Aortic smooth muscle cell (primary cell): ENCODE results near the gene CCL1. TPM values are rescaled to one million over a fixed set of nuclear protein-coding genes. Genes with fewer than 3 reads are reported as not detected.

Source experiments
- total RNA-seq: library from RNA; depleted of rRNA; stranded (reverse); fragments of >200 nt; gene quantifications from 2 replicates; pipeline ENCODE4 v1.2.3, GENCODE V29; 2014

Gene CCL1
- total RNA-seq = not detected in 2 replicates

GRCh38 chr17:34363183-34363661, at the start of gene CCL1:
CCL1 (minus strand) TSS chr17:34363233; CDS start chr17:34363161, 72 bp downstream.

GRCh38 chr17:34356194-34356593, 6.8 kb downstream of the CCL1 start, which contains the start of gene CCL13:
CCL13 (plus strand) TSS chr17:34356480; CDS start chr17:34356527, 47 bp downstream.

GRCh38 chr17:34319039-34319483, 44.0 kb downstream of the CCL1 start, which contains the start of gene CCL8:
CCL8 (plus strand) TSS chr17:34319435; CDS start chr17:34319502, 67 bp downstream.

Other genes with a start within 250 kb of the CCL1 start
- 41.4 and 103 TPM in 2 replicates for gene CCL2, start 107.9 kb downstream of the CCL1 start, total RNA-seq
- 0.19 TPM in 1 of 2 replicates, not detected in the other for gene CCL7, start 93.0 kb downstream of the CCL1 start, total RNA-seq
- not detected in 2 replicates for gene CCL11, start 77.5 kb downstream of the CCL1 start, total RNA-seq
- not detected in 2 replicates for gene CCL8, start 43.8 kb downstream of the CCL1 start, total RNA-seq
- gene CCL13, start 6.8 kb downstream of the CCL1 start, total RNA-seq = not detected in 2 replicates
- gene TMEM132E, start 216.3 kb upstream of the CCL1 start, total RNA-seq = not detected in 2 replicates